Measurements from ENCODE around the gene CAMTA1.
"Not testable (repeated sequence)": the region's sequence is repeated elsewhere in the genome, so short reads cannot be mapped to it uniquely, and the experiment has no call there.

CAMTA1 gene

GRCh38 chr1:7313826-7314225 lies 528.6 kb downstream of the CAMTA1 start:
- no peak for DNase-seq (ENCODE audit: low read depth)

GRCh38 chr1:7315316-7315715 lies 530.1 kb downstream of the CAMTA1 start:
- DNase-seq (ENCODE audit: low read depth) = no peak

GRCh38 chr1:7315946-7316345 lies 530.7 kb downstream of the CAMTA1 start:
- no peak for DNase-seq (ENCODE audit: low read depth)

GRCh38 chr1:7317888-7318287 lies 532.6 kb downstream of the CAMTA1 start:
- DNase-seq (ENCODE audit: low read depth) = no peak

- DNase-seq (ENCODE audit: low read depth) = no peak
Measured at GRCh38 chr1:7319196-7319595, 533.9 kb downstream of the CAMTA1 start.

- DNase-seq (ENCODE audit: low read depth) = no peak
Measured at GRCh38 chr1:7320661-7321060, 535.4 kb downstream of the CAMTA1 start.

GRCh38 chr1:7322283-7322785 lies 537.1 kb downstream of the CAMTA1 start:
- no peak for DNase-seq (ENCODE audit: low read depth)

- no peak for DNase-seq (ENCODE audit: low read depth)
Measured at GRCh38 chr1:7322912-7323311, 537.7 kb downstream of the CAMTA1 start.

GRCh38 chr1:7325254-7325653 lies 540.0 kb downstream of the CAMTA1 start:
- DNase-seq (ENCODE audit: low read depth) = no peak

GRCh38 chr1:7326366-7326765 lies 541.1 kb downstream of the CAMTA1 start:
- DNase-seq (ENCODE audit: low read depth) = no peak

GRCh38 chr1:7327849-7328248 lies 542.6 kb downstream of the CAMTA1 start:
- no peak for DNase-seq (ENCODE audit: low read depth)

- DNase-seq (ENCODE audit: low read depth) = no peak
Measured at GRCh38 chr1:7329868-7330615, 544.8 kb downstream of the CAMTA1 start.

GRCh38 chr1:7330726-7331125 lies 545.5 kb downstream of the CAMTA1 start:
- not testable (repeated sequence) for DNase-seq (ENCODE audit: low read depth)

- no peak for DNase-seq (ENCODE audit: low read depth)
Measured at GRCh38 chr1:7331926-7332535, 546.8 kb downstream of the CAMTA1 start.

- no peak for DNase-seq (ENCODE audit: low read depth)
Measured at GRCh38 chr1:7333094-7333493, 547.8 kb downstream of the CAMTA1 start.

GRCh38 chr1:7333620-7334019 lies 548.4 kb downstream of the CAMTA1 start:
- no peak for DNase-seq (ENCODE audit: low read depth)

GRCh38 chr1:7334475-7335035 lies 549.3 kb downstream of the CAMTA1 start:
- DNase-seq (ENCODE audit: low read depth) = no peak

GRCh38 chr1:7335224-7335879 lies 550.1 kb downstream of the CAMTA1 start:
- no peak for DNase-seq (ENCODE audit: low read depth)

GRCh38 chr1:7338439-7338838 lies 553.2 kb downstream of the CAMTA1 start:
- no peak for DNase-seq (ENCODE audit: low read depth)

GRCh38 chr1:7339014-7339413 lies 553.8 kb downstream of the CAMTA1 start:
- no peak for DNase-seq (ENCODE audit: low read depth)

- DNase-seq (ENCODE audit: low read depth) = no peak
Measured at GRCh38 chr1:7339953-7340352, 554.7 kb downstream of the CAMTA1 start.

GRCh38 chr1:7341145-7341905 lies 556.1 kb downstream of the CAMTA1 start:
- no peak for DNase-seq (ENCODE audit: low read depth)
